ENCODE data around the gene SLC30A7. TPM values are rescaled to one million over a fixed set of nuclear protein-coding genes. Genes with fewer than 3 reads are reported as not detected.
"Not testable (repeated sequence)": the region's sequence is repeated elsewhere in the genome, so short reads cannot be mapped to it uniquely, and the experiment has no call there.

SLC30A7 gene
- total RNA-seq, 1 experiment from 2014 or later = 70.4 TPM

DNA sequence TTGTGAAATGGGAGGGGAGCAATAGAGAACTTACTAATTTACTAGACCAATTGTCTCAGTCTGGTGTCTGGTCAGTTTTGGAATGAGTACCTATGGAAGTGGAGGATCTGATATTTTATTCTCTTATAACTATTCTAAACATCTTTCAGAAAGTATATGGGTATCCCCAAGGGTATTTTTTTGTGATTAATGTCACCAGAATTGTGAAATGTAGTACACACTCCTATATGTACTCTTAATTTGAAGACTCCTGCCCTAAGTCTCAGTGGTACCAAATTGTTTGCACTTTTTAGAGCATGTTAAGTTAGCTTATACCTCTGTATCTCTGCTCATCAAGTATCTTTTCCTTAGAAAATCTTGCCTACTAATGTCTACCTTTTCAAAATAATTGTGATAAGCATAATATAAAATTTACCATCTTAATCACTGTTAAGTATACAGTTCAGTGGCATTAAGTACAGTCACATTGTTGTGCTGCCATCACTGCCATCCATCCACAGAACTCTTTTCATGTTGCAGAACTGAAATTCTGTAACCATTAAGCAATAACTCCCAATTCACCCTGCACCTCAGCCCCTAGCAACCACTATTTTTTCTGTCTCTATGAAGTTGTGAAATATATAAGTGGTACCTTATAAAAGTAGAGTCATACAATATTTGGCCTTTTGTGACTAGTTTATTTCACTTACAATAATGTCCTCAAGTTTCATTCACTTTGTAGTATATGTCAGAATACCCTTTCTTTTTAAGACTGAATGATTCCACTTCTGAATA, 40.5 kb downstream of the SLC30A7 start:
- no peak for DNase-seq (ENCODE audit: low read depth)

DNA sequence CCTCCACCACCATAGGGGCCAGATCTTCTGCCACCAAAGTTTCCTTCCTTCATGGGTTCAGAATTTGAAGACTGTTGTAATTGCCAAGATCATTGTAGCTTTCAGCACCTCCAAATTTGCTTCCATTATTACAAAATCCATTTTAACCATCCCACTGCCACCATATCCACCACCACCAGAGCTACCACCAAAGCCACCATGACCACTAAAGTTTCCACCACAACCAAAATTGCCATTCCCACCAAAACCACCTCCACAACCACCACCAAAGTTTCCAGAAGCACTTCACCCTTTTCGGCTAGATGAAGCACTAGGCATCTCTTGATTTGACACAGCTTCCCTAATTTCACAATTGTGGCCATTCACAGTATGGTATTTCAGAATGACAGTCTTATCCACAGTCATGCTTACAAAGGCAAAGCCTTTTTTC, 45.2 kb downstream of the SLC30A7 start:
- no peak for DNase-seq (ENCODE audit: low read depth)

DNA sequence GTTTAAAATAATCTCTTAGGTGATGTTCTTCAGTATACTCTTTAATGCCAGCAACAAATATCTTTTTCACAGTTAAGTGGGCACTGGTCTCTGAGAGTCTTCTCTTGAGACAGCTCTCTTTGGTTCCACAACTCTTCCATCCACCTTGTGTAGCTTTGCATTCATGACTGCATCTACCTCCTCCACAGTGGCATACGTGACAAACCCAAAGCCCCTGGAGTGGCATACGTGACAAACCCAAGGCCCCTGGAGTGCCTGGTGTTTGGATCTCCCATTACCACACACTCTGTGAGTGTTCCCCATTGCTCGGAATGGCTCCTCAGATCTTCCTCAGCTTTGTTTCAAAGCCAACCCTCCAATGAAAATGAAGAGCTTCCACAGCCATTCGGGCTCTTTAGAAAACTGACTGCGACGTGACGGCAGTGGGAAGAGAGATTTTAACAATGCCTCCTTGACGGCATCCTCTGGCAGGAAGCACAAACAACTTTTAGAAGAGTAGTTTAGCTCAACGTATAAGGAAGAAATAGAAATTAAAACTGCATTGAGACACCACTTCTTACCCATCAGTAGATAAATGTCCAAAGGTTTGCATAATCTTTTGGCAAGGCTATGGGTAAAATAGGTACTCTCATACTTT, 45.8 kb downstream of the SLC30A7 start:
- DNase-seq (ENCODE audit: low read depth) = no peak

DNA sequence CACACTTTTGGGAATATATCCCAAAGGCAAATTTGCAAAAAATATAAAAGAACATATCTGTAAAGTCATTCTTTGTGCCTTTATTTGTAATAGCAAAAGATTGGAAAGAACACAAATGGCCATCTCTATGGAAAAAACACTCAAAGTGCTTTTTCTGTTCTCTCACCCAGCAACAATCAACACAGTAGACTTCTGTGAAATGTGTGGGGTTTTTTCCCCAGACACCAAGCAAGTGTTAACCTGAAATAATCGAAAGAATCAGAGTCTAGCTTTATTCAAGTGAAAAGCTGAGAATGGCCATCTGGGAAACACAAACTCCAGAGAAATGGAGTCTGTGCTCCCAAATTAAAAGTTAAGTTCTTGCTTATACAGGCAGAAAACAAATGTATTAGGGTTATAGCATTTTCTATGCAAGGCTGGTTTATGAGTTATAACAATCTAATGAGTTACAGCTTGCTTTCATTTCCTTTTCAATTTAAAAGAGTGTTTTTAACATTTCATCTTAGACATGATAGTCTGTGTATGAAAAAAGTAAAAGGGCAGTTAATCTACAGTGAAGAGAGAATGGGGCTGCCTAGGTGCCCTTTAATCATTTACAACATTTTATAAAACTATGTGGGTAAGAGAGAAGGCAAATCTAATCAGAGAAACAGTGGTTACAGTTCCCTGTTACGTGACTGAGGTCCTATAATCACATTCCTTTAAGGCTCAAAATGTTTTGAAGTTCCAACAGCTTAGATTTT, 46.6 kb downstream of the SLC30A7 start:
- no peak for DNase-seq (ENCODE audit: low read depth)

DNA sequence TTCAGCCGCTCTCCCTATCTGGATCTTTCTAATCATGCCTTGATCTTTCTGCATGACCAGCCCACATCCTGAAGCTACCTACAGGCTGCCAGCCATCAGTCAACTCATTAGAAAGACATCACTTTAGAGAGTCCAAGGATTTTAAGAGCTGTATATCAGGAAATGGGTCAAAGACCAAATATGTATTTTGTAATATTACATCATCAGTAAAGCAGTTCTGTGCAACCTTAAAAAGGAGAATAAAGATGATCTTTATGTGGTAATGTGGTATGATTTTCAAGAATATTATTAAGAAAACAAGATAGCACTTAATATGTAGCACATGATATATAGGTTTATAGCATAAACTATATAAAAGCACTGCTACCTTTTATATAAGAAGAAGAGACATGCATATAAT, 47.6 kb downstream of the SLC30A7 start:
- DNase-seq (ENCODE audit: low read depth) = no peak

DNA sequence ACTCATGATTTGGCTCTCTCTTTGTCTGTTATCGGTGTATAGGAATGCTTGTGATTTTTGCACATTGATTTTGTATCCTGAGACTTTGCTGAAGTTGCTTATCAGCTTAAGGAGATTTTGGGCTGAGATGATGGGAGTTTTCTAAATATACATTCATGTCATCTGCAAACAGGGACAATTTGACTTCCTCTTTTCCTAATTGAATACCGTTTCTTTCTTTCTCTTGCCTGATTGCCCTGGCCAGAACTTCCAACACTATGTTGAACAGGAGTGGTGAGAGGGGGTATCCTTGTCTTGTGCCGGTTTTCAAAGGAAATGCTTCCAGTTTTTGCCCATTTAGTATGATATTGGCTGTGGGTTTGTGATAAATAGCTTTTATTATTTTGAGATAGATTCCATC, 50.2 kb downstream of the SLC30A7 start:
- not testable (repeated sequence) for DNase-seq (ENCODE audit: low read depth)

DNA sequence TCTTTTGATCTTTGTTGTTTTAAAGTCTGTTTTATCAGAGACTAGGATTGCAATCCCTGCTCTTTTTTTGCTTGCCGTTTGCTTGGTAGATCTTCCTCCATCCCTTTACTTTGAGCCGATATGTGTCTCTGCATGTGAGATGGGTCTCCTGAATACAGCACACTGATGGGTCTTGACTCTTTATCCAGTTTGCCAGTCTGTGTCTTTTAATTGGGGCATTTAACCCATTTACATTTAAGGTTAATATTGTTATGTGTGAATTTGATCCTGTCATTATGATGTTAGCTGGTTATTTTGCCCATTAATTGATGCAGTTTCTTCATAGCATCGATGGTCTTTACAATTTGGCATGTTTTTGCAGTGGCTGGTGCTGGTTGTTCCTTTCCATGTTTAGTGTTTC, 51.9 kb downstream of the SLC30A7 start:
- DNase-seq (ENCODE audit: low read depth) = not testable (repeated sequence)

DNA sequence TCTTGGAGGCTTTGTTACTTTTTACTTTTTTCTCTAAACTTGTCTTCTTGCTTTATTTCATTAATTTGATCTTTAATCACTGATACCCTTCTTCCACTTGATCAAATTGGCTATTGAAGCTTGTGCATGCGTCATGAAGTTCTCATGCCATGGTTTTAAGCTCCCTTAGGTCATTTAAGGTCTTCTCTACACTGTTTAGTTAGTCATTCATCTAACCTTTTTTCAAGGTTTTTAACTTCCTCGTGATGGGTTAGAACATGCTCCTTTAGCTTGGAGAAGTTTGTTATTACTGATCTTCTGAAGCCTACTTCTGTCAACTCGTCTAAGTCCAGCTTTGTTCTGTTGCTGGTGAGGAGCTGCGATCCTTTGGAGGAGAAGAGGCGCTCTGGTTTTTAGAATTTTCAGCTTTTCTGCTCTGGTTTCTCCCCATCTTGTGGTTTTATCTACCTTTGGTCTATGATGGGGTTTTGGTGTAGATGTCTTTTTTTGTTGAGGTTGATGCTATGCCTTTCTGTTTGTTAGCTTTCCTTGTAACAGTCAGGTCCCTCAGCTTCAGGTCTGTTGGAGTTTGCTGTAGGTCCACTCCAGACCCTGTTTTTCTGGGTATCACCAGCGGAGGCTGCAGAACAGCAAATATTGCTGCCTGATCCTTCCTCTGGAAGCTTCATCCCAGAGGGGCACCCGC, 53.0 kb downstream of the SLC30A7 start:
- DNase-seq (ENCODE audit: low read depth) = not testable (repeated sequence)

DNA sequence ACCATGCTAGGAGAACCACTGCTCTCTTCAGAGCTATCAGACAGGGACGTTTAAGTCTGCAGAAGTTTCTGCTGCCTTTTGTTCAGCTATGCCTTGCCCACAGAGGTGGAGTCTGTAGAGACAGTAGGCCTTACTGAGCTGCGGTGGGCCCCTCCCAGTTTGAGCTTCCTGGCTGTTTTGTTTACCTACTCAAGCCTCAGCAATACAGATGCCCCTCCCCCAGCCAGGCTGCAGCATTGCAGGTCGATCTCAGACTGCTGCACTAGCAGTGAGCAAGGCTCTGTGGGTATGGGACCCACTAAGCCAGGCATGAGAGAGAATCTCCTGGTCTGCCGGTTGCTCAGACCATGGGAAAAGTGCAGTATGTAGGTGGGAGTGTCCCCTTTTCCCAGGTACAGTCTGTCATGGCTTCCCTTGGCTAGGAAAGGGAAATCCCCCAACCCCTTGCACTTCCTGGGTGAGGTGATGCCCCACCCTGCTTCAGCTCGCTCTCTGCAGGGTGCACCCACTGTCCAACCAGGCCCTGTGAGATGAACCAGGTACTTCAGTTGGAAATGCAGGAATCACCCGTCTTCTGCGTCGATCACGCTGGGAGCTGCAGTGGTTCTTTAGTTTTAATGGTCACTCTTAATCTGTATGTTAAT, 53.7 kb downstream of the SLC30A7 start:
- DNase-seq (ENCODE audit: low read depth) = peak; percentile 16

DNA sequence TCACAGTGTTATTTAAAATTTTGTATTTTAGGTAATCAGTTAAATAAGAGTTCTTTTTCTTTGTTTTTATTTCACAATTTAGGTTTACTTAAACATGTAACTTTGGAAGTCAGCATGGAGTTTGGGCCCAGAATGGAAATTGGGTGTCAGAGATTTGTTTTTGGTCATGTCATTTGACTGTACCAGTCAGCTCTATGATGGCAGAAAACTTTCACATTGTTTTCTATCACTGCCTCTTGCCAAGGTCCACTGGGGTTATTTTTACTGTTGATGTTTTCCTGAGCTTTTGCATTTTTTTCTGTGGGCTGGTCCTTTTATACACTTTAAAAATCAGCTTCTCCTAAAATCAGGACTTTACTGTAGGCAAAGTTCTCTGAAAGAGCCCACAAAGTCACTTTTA, 54.4 kb downstream of the SLC30A7 start:
- no peak for DNase-seq (ENCODE audit: low read depth)

DNA sequence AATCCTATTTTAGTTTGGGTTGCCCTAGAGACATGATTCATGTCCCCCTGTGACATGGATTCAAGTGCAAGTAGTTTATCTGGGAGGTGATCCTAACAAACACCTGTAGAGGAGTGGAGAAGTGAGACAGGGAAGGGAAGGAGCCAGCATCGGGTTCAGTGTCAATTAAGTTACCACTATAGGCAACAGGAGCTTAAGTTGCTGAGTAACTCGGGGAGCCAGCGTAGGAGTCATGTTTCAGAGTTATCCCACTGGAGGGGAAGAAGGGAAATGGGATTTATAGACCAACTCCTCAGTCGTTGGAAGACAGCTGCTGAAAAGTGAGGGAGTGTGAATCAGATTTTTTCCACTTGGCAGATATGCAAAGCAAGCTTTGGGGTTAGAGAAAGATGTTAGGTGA, 54.9 kb downstream of the SLC30A7 start:
- peak; percentile 7 for DNase-seq (ENCODE audit: low read depth)

DNA sequence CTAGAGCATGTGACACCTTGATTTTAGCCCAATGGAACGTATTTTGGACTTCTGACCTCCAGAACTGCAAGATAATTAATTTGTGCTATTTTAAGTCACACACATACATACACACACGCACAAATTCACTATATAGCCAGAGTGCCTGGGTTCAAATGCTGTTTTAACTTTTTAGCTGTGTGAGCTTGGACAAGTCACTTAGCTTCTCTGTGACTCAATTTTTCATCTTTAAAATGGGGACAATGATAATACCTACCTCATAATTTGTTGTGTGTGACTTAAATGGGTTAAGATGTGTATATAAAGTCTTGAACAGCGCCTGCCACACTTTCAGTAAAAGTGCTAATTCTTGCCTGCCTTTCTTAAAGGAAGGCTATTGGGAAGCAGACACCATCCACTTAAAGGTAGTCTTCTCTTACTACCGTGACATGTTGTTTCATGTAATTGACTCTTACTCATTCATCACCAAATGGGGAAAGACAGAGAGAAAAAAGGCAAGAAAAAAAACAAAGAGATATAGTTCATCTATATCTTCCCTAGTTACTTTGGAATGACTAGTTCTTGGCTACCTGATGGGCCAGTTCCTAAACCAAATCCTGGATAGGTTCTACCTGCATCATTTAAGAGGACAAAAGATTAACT, 56.3 kb downstream of the SLC30A7 start:
- no peak for DNase-seq (ENCODE audit: low read depth)

DNA sequence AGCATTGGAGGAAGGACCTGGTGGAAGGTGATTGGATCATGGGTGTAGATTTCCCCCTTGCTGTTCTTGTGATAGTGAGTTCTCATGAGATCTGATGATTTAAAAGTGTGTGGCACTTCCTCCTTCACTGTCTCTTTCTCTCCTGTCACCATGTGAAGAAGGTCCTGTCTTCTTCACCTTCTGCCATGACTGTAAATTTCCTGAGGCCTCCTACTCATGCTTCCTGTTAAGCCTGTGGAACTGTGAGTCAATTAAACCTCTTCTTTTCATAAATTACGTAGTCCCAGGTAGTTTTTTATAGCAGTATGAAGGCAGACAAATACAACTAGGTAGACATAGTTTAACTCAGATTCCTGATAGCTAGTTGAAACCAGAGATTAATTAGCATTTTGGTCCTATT, 57.1 kb downstream of the SLC30A7 start:
- not testable (repeated sequence) for DNase-seq (ENCODE audit: low read depth)

DNA sequence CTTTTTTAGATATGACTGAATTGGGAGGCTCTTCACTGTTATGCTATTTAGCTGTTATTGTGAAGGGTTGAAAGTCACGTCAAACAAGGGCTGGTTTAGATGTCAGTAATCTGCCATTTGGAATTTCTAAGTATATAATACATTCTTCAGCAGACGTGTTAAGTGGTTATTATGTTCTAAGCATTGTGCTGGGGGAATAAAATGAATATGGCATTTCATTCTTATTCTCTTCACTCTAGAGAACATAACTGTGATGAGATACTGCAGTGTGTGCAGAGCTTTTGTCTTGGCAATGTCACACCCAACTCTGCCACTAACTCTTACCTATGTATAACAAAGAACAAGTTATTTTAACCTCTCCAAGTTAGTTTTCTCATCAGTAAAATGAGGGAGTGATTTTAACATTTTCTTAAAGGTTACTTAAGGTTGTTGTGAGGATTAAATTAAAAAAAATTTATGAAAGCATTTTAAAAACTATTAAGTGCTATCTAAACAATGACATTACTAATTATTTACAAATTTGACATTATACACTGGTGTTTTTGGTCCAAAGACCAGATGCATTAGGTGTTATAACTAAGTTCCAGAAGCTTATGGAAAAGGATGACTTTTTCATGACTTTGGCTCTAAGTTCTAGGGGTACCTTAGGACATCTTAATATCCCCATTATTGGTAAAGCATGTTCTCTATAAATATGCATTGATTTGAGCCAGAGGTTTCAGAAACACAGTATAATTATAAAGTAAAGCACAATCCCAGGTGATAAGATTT, 58.3 kb downstream of the SLC30A7 start:
- DNase-seq (ENCODE audit: low read depth) = no peak

DNA sequence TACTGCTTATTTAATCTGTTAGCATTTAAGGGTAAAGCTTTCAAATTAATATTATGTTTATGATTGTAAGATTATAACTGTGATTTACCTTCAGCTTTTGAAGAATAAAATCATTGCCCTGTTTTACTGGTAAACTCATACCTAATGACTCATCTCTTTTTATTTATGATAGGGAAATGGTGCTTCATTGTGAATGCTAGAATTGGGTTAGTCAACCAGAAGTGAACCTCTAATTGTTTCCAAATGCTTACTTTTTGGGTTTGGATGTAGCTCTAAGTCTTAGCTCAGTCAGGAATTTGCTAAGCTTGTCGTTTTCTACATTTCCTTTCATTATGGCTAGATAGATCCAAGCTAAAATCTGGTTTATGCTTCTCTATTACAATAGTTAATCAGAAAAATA, 59.4 kb downstream of the SLC30A7 start:
- DNase-seq (ENCODE audit: low read depth) = peak; percentile 74

DNA sequence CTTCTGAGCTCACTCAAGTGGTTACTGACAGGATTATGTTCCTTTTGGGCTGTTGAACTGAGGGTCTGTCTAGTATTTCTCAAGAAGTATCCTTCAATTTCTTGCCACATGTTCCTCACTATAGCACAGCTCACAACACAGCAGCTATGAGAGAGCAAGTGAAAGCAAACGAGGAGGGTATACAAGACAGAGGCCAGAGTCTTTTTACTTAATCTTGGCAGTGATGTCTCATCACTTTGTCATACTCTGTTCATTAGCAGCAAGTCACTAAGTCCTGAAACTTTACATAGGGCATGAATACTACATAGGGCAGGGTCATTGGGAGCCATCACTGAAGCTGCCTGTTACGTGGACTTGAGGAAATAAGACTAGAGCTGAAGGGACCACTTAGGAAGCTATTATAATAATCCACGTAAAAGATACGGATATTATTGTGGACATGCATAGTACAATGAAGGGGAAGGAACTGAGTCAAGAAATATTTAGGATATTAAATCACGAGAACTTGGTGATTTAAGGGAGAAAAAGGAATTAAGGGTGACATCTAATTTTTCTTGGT, 63.7 kb downstream of the SLC30A7 start:
- no peak for DNase-seq (ENCODE audit: low read depth)

DNA sequence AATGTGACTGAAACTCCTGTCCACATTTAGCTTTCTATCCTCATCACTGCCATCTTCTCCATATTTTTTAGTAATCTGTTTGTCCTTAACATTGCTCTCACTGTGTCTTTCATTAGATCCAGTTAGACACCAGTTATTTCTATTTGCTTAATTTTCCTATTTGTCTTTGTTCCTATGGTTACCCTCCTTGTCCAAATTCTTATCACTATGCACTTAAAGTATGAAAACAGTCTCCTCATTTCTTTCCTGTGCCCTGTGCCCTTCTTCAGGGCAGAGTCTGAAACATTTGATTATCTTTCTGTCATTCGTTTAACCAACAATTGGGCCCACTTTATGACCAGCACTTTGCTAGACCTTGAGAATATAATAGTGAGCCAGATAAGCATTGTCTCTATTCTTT, 64.2 kb downstream of the SLC30A7 start:
- no peak for DNase-seq (ENCODE audit: low read depth)

DNA sequence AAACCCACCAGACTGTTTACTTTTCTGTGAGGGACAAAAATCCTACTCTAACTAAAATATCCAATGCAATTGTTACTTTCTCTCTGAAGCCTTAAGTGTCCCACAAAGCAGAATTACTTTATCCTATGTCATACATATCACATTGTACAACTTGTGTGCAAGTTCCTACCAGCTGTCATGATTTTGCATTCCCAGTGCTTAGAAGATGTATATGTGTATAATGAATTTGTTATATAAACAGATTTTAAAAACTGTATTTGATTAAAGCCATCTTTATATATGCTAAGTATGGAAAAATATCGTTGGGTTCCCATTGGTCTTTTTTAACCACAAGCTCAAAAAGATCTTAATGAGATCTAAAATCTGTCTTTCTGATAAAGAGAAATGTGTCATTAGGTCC, 72.7 kb downstream of the SLC30A7 start:
- DNase-seq (ENCODE audit: low read depth) = no peak

DNA sequence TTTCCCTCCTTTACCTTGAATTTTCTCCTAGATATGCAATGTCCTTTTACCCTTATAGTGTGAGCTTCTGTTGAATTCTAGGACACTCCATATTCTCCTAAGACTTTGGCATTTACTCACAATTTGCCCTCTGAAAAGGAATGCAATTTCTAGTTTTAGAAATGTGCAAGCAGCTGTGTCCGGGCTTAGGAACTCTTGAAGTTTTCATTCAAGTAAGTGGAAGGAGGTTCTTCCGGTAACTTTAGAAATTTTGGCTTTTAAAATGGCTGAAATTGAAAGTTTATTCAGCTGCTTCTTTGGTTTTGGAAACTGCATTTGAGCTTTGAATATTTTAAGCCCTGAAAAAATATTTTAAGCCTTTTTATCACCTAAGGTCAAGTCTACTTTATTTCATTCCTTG, 73.4 kb downstream of the SLC30A7 start:
- DNase-seq (ENCODE audit: low read depth) = no peak

DNA sequence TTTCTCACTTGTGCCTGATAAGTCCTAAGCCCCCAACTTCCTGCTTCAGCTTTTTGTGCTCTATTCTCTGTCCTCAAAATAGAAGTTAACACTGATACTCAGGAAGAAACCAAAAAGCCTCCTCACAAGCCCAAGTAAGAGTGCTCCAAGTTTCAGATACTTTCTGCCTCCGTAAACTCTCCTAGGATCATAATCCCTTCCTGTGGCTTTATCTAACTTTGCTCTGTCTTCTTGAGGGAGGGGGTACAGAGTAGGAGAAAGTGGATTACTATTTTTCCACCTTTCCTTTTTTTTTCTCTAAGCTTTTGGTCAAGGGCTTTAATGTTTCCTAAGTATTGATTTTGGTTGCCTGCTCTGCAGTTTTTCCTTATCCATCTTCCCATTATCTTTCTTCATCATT, 75.1 kb downstream of the SLC30A7 start:
- no peak for DNase-seq (ENCODE audit: low read depth)
